ENCODE data around the gene WDFY4.

WDFY4 gene

DNA sequence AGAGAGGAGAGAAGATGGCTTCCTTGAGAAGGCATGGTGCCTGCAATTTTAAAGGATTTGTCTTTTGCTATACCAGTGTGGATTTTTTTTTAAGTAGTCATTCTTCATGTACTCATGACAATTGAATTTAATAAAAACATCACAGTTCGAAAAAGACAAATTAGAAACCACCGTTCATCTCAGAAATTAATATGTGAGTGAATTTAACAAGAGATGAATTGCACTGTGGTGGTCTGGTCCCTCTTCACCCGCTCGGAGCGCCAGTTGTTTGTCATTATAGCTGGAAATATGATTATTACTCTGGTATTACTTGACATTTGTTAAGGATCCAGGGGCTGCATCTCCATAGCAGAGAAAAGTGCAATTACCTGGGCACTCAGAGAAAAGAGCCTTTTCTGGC lies 163.0 kb downstream of the WDFY4 start (continued):
- TF ChIP-seq, protein P1, sequence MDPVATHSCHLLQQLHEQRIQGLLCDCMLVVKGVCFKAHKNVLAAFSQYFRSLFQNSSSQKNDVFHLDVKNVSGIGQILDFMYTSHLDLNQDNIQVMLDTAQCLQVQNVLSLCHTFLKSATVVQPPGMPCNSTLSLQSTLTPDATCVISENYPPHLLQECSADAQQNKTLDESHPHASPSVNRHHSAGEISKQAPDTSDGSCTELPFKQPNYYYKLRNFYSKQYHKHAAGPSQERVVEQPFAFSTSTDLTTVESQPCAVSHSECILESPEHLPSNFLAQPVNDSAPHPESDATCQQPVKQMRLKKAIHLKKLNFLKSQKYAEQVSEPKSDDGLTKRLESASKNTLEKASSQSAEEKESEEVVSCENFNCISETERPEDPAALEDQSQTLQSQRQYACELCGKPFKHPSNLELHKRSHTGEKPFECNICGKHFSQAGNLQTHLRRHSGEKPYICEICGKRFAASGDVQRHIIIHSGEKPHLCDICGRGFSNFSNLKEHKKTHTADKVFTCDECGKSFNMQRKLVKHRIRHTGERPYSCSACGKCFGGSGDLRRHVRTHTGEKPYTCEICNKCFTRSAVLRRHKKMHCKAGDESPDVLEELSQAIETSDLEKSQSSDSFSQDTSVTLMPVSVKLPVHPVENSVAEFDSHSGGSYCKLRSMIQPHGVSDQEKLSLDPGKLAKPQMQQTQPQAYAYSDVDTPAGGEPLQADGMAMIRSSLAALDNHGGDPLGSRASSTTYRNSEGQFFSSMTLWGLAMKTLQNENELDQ (tag by site-specific recombination; IDR thresholded peaks at IDR 0.05; ENCODE audit: low read depth) = no peak
- TF ChIP-seq, protein P2, sequence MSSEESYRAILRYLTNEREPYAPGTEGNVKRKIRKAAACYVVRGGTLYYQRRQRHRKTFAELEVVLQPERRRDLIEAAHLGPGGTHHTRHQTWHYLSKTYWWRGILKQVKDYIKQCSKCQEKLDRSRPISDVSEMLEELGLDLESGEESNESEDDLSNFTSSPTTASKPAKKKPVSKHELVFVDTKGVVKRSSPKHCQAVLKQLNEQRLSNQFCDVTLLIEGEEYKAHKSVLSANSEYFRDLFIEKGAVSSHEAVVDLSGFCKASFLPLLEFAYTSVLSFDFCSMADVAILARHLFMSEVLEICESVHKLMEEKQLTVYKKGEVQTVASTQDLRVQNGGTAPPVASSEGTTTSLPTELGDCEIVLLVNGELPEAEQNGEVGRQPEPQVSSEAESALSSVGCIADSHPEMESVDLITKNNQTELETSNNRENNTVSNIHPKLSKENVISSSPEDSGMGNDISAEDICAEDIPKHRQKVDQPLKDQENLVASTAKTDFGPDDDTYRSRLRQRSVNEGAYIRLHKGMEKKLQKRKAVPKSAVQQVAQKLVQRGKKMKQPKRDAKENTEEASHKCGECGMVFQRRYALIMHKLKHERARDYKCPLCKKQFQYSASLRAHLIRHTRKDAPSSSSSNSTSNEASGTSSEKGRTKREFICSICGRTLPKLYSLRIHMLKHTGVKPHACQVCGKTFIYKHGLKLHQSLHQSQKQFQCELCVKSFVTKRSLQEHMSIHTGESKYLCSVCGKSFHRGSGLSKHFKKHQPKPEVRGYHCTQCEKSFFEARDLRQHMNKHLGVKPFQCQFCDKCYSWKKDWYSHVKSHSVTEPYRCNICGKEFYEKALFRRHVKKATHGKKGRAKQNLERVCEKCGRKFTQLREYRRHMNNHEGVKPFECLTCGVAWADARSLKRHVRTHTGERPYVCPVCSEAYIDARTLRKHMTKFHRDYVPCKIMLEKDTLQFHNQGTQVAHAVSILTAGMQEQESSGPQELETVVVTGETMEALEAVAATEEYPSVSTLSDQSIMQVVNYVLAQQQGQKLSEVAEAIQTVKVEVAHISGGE (tag by site-specific recombination; conservative IDR thresholded peaks at IDR 0.05; ENCODE audit: low read depth) = no peak
- TF ChIP-seq ZNF560 (tag by site-specific recombination; IDR thresholded peaks at IDR 0.05; ENCODE audit: borderline replicate concordance) (no peak), ZNF707 (tag by site-specific recombination; IDR thresholded peaks at IDR 0.05) (no peak), HOXA7 (CRISPR knock-in tag; IDR thresholded peaks at IDR 0.05; ENCODE audit: borderline replicate concordance) (no peak), ZNF37A (tag by site-specific recombination; IDR thresholded peaks at IDR 0.05) (no peak)
- TF ChIP-seq, protein P3, sequence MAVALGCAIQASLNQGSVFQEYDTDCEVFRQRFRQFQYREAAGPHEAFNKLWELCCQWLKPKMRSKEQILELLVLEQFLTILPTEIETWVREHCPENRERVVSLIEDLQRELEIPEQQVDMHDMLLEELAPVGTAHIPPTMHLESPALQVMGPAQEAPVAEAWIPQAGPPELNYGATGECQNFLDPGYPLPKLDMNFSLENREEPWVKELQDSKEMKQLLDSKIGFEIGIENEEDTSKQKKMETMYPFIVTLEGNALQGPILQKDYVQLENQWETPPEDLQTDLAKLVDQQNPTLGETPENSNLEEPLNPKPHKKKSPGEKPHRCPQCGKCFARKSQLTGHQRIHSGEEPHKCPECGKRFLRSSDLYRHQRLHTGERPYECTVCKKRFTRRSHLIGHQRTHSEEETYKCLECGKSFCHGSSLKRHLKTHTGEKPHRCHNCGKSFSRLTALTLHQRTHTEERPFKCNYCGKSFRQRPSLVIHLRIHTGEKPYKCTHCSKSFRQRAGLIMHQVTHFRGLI (tag by site-specific recombination; IDR thresholded peaks at IDR 0.05) = no peak

DNA sequence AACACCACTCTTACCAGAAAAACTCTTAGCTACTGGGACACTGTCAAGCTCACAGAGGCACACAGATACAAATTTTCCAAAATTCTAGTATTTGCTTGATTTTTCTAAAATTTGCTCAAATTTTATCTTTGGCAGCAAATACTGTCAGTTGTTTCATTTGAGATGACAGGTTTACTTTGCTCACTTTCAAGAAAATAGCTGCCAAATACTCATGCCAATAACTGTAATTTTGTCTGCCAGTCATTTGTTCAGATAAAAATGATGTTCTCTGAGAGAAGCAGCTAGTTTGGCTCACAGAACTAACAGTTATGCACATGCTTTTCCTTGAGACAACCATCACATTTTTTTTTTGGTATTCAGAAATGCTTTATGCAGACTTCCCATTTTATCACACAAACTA lies 172.2 kb downstream of the WDFY4 start:
- POLR2A ChIA-PET = no interaction called here
- no peak overlapping the region for H3K4me3 ChIP-seq (ENCODE audit: low read depth, low read length)
- no peaks in the 10 kb centered on the region for H3K36me3 ChIP-seq (ENCODE audit: control insufficient read depth in 2 of 2, insufficient read depth in 1 of 2, low read length in 2 of 2)
- CTCF ChIA-PET = interaction anchor here (0.6 to 1.1 kb wide), 2 partner anchors 29 to 200 kb away, joined by 3 read pairs; no protein-coding TSS in a partner anchor
- no peaks in the 10 kb centered on the region for H3K4me1 ChIP-seq (ENCODE audit: control insufficient read depth, insufficient read depth, low read length)
- H3K27ac ChIP-seq (ENCODE audit: extremely low read depth, low read depth, low read length) = no peak overlapping the region
- H3K9me3 ChIP-seq (ENCODE audit: control insufficient read depth, insufficient read depth, low read depth, low read length) = no peaks in the 10 kb centered on the region
- TF ChIP-seq OVOL3 (tag by site-specific recombination; IDR thresholded peaks at IDR 0.05) (no peak), ZNF670 (tag by site-specific recombination; IDR thresholded peaks at IDR 0.05; ENCODE audit: low read depth) (no peak), SCRT2 (tag by site-specific recombination; IDR thresholded peaks at IDR 0.05) (no peak), ZNF24 (tag by site-specific recombination; IDR thresholded peaks at IDR 0.05) (no peak)

DNA sequence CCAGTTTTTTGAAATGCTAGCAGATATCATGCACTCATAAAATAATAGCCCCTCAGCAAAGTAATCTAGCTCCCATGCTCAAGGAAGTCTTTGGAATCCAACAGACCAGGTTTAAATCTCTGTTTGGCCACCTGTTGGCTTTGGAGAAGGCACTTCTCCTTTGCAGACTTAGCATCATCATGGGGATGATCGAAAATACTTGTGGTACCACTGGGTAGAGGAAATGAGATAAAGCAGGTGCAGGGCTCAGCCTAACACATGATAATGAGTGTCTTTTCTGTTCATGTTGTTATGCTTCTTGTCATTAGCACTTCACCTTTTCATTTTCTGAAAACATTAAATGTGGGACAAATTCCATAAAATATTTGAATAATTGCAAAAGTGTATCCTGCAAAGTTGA lies 187.6 kb downstream of the WDFY4 start:
- H3K9me3 ChIP-seq (ENCODE audit: control insufficient read depth, insufficient read depth, low read depth, low read length) = no peaks in the 10 kb centered on the region
- H3K27ac ChIP-seq (ENCODE audit: extremely low read depth, low read depth, low read length) = no peak overlapping the region
- POLR2A ChIA-PET = no interaction called here
- no peak overlapping the region for H3K4me3 ChIP-seq (ENCODE audit: low read depth, low read length)
- no peaks in the 10 kb centered on the region for H3K36me3 ChIP-seq (ENCODE audit: control insufficient read depth in 2 of 2, insufficient read depth in 1 of 2, low read length in 2 of 2)
- no peaks in the 10 kb centered on the region for H3K4me1 ChIP-seq (ENCODE audit: control insufficient read depth, insufficient read depth, low read length)
- CTCF ChIA-PET = interaction anchor here (0.8 to 1.9 kb wide), 2 partner anchors 12 to 650 kb away, joined by 3 to 5 read pairs; no protein-coding TSS in a partner anchor
- TF ChIP-seq KLF10 (tag by site-specific recombination; IDR thresholded peaks at IDR 0.05) (no peak), ZNF670 (tag by site-specific recombination; IDR thresholded peaks at IDR 0.05; ENCODE audit: low read depth) (no peak), ZBTB20 (tag by site-specific recombination; IDR thresholded peaks at IDR 0.05) (no peak), ZNF311 (tag by site-specific recombination; IDR thresholded peaks at IDR 0.05; ENCODE audit: borderline replicate concordance) (no peak), KLF8 (tag by site-specific recombination; IDR thresholded peaks at IDR 0.05) (no peak), TRIM28 (IDR thresholded peaks at IDR 0.05; ENCODE audit: borderline replicate concordance, low read length) (no peak), ZNF501 (tag by site-specific recombination; IDR thresholded peaks at IDR 0.05) (no peak)
- TF ChIP-seq, protein P4, sequence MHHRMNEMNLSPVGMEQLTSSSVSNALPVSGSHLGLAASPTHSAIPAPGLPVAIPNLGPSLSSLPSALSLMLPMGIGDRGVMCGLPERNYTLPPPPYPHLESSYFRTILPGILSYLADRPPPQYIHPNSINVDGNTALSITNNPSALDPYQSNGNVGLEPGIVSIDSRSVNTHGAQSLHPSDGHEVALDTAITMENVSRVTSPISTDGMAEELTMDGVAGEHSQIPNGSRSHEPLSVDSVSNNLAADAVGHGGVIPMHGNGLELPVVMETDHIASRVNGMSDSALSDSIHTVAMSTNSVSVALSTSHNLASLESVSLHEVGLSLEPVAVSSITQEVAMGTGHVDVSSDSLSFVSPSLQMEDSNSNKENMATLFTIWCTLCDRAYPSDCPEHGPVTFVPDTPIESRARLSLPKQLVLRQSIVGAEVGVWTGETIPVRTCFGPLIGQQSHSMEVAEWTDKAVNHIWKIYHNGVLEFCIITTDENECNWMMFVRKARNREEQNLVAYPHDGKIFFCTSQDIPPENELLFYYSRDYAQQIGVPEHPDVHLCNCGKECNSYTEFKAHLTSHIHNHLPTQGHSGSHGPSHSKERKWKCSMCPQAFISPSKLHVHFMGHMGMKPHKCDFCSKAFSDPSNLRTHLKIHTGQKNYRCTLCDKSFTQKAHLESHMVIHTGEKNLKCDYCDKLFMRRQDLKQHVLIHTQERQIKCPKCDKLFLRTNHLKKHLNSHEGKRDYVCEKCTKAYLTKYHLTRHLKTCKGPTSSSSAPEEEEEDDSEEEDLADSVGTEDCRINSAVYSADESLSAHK (tag by site-specific recombination; IDR thresholded peaks at IDR 0.05) = no peak
- TF ChIP-seq, protein P5, sequence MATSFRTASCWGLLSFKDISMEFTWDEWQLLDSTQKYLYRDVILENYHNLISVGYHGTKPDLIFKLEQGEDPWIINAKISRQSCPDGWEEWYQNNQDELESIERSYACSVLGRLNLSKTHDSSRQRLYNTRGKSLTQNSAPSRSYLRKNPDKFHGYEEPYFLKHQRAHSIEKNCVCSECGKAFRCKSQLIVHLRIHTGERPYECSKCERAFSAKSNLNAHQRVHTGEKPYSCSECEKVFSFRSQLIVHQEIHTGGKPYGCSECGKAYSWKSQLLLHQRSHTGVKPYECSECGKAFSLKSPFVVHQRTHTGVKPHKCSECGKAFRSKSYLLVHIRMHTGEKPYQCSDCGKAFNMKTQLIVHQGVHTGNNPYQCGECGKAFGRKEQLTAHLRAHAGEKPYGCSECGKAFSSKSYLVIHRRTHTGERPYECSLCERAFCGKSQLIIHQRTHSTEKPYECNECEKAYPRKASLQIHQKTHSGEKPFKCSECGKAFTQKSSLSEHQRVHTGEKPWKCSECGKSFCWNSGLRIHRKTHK (tag by site-specific recombination; IDR thresholded peaks at IDR 0.05) = no peak
- TF ChIP-seq, protein P6, sequence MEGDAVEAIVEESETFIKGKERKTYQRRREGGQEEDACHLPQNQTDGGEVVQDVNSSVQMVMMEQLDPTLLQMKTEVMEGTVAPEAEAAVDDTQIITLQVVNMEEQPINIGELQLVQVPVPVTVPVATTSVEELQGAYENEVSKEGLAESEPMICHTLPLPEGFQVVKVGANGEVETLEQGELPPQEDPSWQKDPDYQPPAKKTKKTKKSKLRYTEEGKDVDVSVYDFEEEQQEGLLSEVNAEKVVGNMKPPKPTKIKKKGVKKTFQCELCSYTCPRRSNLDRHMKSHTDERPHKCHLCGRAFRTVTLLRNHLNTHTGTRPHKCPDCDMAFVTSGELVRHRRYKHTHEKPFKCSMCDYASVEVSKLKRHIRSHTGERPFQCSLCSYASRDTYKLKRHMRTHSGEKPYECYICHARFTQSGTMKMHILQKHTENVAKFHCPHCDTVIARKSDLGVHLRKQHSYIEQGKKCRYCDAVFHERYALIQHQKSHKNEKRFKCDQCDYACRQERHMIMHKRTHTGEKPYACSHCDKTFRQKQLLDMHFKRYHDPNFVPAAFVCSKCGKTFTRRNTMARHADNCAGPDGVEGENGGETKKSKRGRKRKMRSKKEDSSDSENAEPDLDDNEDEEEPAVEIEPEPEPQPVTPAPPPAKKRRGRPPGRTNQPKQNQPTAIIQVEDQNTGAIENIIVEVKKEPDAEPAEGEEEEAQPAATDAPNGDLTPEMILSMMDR (tag by site-specific recombination; IDR thresholded peaks at IDR 0.05) = no peak

Data from HEK293 (cell line).